ES-I3 (cell line): ENCODE measurements around the gene XAGE1A.
"Not testable (repeated sequence)": the region's sequence is repeated elsewhere in the genome, so short reads cannot be mapped to it uniquely, and the experiment has no call there.

Experiments used
- H3K36me3 ChIP-seq: 2 replicates; pipeline ENCODE4 v1.6.1; 2013; ENCODE audit warnings: mild to moderate bottlenecking, low read length, control low read depth, moderate library complexity; ENCODE audit not compliant: insufficient read depth
- H3K4me1 ChIP-seq: 2 replicates; pipeline ENCODE4 v1.6.1; 2013; ENCODE audit warnings: mild to moderate bottlenecking, control low read depth, low read length; ENCODE audit not compliant: insufficient read depth
- H3K9ac ChIP-seq: 2 replicates; pipeline ENCODE4 v1.6.1; 2013; ENCODE audit warnings: low read depth, mild to moderate bottlenecking, low read length, moderate library complexity
- H3K9me3 ChIP-seq: 2 replicates; pipeline ENCODE4 v1.6.1; 2013; ENCODE audit warnings: mild to moderate bottlenecking, low read length, moderate library complexity; ENCODE audit not compliant: control insufficient read depth, insufficient read depth

Gene XAGE1A

GRCh38 chrX:52548769-52549168 is 53.2 kb downstream of the XAGE1A start:
- not testable (repeated sequence) for H3K36me3 ChIP-seq, H3K9me3 ChIP-seq, H3K9ac ChIP-seq

More at GRCh38 chrX:52548769-52549168, 53.2 kb downstream of the XAGE1A start:
- H3K4me1 ChIP-seq: not testable (repeated sequence)
